HTERT RPE-1 (cell line): Measurements from ENCODE around the gene REEP1.

Experiments used
- in situ Hi-C: fragments of 300-500 bp; cut with MboI; formaldehyde crosslinking; loops from 4 replicates; pipeline ENCODE4 v1.14.3; 2020; ENCODE audit warnings: low sequenced_read_pairs

Gene REEP1

DNA sequence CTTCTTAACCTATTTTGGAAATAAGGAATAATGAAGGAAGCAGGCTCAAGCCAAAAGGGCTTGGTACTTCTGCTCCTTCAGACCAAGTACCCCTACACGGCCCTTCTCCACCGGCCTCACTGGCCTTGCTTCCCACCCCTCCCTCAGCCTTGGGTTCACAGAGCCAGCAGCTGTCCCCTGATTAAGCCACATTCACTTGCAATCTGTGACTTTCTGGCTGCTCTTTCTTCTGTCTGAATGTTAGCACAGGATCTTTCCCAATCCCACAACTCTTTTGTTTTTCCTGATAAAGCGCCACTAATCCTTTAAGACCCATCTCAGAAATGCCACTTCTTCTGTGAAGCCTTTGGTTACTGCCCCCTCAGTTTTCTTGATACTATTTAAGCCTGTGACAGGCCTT is 52.4 kb downstream of the REEP1 start:
- in situ Hi-C loops = no loop called here

DNA sequence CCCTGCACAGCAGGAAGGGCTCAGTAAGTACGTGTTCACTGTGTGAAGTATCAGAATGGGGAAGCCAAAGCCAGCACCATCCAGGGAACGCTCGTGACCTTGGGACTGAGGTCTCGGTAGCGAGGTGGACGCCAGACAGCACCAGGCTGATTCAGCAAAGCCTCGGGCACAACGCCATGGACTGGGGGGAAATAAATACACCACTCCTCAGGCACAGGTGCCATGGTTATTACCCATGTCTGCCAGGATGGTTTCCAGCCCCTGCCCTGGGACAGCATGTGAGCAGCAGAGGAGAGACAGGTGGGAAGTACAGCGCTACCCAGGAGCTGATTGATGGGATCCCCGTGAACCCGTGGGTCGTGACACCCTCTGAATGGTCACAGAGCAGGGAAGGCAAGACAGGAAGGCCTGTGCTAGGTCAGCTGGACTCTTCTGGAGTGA is 53.0 kb downstream of the REEP1 start:
- in situ Hi-C loops = no loop called here

DNA sequence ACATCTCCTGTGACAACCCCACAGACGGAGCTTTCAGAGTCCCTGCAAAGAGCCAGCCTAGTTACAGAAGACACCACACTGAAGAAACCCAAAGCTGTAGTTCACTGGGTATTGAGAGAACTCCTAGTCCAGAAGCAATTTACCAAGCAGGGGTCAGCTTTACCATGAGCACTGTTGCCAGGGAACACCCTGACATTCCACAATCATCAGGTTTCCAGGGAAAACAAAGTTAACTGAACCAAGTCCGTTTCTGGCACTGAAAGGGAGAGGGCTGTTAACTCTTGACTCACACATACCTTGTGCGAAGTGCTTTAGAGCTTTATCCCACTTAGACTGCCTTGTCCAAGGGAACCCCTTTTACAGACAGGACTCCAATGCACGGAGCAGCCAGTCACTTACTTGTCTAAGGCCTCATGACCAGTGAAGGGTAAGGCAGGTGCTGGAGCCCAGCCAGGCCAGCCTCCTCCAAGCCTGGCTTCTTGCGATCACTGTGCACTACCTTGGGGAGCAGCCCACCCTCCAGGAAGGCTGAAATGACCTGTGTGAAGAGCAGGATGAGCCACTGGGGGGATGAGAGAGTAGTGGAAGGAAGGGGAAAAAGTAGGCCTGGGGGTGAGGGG is 53.9 kb downstream of the REEP1 start:
- in situ Hi-C loops = no loop called here

DNA sequence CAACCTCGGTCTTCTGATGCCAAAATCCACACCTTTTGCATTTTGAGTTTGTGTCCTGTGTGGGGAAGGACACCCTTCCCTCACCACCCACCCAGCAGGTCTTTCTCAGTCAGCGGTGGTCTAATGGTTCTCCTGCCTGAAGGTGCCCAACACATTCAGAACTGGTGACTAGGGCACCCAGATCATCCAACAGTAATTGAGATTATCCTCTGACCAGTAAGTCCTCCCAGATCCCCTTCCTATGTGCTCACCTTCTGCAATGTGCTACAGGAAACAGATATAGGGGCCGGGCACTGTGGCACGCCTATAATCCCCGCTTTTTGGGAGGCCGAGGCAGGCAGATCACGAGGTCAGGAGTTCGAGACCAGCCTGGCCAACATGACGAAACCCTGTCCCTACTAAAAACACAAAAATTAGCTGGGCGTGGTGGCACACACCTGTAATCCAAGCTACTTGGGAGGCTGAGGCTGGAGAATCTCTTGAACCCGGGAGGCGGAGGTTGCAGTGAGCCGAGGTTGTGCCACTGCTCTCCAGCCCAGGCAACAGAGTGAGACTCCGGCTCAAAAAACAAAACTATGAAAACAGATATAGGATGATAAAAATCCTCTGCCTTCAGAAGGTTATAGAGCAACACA is 56.2 kb downstream of the REEP1 start:
- in situ Hi-C loops = no loop called here

DNA sequence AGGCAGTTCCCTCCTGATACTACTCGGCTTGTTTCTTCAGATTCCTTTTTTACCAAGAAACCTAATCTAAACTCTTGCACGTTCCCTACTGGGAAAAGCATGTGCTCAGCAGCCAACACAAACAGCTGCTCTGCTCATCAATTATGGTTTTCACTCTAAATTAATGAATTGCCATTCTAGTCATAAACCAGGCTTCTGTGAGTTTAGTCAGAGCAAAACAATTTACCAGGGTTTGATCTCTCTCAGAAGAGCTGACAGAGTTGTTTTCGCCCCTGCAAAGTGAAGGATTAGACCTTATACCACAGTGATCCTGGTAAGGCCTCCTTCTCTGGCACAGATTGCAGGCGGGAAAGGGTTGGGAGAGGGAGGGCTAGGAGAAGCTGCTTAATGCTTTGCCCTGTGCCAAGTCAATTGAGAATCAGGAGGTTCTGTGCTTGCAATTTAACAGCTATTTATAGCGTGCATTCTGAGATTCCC is 57.2 kb downstream of the REEP1 start:
- in situ Hi-C loops = no loop called here

DNA sequence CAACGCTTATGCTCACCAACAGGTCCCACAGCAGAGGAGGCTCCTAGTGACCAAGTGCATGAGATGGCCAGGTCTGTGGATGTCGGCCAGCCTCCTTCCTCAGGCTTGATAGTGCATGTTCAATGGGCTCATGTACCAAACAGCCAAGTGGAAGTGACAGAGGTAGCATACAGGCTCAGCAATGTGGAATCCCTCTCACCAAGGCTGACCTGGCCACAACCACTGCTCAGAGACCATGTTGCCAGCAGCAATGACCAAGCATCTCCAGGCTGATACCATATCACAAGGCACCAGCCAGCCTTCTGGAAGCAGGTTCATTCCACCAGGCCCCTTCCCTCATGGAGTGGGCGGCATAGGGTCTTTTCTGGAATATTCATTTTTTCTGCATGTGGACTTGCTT is 61.5 kb downstream of the REEP1 start:
- in situ Hi-C loops = no loop called here

DNA sequence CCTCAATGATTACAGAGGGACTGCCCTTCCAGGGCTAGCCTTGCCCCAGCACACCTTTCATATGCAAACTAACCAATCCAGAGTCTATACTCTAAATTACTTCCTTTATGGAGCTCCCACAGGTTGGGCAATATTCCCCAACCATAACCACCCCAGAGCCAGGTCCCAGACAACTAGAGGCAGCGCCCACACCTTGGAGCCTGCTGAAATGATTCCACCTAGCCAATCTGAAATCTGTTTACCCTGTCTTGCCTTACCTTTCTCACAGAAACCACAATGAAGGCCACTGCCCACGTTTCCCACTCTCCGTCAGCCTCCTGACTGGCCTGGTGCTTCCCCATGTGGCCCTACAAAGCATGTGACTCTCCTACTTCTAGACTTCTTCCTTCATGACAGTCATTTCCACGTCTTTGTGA is 62.0 kb downstream of the REEP1 start:
- in situ Hi-C loops = no loop called here

DNA sequence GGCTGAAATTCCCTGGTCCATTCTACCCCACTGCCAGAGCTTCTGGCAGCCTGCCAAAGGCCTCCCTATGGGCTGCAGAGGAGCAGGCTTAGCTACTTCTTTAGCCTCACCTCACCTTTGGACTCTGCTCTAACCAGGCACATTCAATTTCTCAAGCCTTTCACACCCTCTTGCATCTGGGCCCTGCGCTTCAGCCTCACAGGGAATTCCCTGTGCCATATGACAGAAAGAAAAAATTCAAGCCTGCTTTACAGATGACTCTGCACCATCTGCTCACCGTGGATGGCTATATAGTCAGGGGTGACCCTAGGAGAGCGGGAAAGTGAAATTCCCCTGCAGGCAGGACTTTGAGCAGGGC is 62.5 kb downstream of the REEP1 start:
- in situ Hi-C loops = no loop called here

DNA sequence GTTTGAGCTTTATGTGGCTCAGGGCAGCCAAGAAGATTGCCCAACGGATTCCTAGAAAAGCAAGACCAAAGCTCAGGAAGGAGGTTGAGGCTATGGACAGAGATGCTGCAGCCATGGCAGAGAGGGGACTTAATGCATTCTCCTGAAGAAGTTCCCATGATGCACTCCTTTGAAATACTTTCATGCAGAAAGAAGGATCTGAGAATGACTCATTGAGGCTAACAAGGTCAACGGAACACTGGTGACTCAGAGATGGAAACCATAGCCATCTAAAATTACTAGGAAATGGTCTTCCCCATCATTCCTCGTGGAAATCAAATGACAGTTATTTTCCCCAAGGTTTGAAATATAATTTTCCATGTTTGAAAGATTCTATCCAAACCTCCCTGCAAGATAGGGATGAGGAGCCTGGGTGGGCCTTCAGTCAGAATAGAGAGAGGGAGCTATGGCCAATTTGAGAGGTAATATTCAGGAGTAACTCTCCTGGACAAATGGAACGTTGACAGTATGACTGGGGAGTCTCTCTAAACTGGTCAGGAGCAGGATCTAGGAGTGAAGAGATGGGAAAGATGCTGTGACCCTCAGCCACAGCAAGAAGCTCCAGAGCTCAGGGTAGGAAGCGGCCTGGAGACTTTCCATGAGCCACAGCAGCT is 63.0 kb downstream of the REEP1 start:
- in situ Hi-C loops = no loop called here

DNA sequence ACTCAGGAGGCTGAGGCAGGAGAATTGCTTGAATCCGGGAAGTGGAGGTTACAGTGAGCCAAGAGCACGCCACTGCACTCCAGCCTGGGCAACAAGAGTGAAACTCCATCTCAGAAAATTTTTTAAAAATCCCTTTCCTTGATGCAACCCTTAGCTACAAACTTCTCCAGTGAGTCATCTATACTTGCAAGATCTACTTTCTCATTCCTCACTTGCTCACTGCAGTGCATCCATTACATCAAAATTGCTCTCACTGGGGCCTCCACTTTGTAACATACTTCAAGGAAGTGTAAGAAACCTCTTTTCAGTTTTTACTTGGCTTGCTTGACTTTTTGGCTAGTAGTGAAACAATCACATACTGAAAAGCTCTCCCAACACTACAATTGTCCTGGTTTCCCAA is 65.3 kb downstream of the REEP1 start:
- in situ Hi-C loops = no loop called here

DNA sequence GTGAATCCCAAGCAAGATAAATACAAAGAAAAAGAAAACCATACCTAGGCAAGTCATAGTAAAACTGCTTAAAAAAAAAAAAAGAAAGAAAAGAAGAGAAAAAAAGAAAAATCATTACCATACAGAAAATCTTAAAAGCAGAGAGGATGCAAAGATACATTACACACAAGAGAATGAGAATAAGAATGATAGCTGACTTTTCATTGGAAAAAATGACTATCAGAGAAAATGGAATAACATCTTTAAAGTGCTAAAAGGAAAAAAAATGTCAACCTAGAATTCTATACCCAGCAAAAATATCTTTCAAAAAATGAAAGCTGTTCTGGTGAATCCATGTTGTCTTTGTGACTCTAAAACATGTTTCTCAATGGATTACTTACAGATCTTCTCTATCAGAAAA is 66.2 kb downstream of the REEP1 start:
- in situ Hi-C loops = no loop called here

DNA sequence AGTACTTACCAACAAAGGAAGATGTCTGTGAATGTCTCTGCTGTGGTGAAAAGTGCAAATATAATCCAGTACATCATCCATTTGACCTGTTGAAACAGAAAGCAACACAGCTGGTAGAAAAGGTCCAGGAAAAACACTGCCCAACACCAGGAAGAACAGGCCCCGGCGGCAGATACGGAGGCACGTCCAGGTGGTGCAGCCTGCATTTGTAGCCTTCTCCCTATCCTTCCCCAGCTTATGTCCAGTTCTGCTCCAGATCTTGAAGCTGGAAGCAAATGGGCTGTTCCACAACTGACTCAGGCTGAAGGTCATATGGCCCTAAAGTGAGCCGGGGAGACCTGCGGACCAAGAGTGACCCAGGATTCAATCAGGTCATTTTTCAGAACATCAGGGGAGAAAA is 73.5 kb downstream of the REEP1 start:
- in situ Hi-C loops = no loop called here

DNA sequence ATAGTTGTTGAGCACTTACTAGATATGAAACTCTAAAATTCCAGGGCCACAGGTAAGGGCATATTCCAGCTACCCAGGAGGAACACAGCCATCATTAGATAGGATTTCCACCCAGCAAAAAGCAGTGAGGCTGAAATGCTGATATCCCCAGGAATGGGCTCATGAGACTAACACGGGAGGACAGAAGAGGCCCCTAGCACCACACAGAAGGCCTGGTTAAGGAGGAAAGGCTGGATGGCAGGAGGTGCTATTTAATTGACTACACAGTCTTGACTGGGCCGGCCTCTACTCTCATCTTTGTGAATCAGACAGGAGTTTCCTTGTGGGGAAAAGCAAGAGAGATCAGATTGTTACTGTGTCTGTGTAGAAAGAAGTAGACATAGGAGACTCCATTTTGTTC is 76.4 kb downstream of the REEP1 start:
- in situ Hi-C loops = no loop called here

DNA sequence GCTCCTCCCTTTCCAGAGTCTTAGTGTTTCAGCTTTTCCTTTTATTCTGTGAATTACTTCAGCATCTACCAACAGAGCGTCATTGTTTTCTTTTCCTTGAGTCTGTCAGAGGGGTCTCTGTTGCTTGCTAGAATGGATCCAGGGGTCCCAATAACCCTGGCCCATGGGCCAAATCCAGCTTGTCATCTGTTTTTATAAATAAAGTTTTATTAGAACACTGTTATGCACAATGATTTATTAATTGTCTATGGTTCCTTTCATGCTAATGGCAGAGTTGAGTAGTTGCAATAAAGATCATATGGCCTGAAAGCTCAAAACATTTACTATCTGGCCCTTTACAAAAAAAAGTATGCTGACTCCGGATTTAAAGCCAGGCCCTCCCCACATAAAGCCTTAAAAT is 79.3 kb downstream of the REEP1 start:
- in situ Hi-C loops = no loop called here

DNA sequence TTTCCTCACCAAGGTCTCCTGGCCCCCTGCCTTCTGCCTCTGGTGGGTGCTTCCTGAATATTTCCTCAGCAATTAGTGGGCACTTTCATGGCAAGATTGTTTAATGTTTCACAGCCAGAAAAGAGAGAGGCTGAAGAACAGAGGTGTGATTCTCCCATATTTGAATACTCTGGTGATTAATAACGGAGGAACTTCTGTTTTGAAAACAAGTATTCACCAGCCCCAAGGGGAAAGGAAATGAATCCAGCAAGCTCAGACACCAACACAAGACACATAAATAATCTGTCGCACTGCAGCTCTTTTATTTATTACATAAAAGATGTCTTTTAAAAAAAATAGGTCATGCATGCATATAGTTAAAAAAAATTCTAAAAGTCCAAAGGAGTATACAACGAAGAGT is 80.4 kb downstream of the REEP1 start:
- in situ Hi-C loops = no loop called here

DNA sequence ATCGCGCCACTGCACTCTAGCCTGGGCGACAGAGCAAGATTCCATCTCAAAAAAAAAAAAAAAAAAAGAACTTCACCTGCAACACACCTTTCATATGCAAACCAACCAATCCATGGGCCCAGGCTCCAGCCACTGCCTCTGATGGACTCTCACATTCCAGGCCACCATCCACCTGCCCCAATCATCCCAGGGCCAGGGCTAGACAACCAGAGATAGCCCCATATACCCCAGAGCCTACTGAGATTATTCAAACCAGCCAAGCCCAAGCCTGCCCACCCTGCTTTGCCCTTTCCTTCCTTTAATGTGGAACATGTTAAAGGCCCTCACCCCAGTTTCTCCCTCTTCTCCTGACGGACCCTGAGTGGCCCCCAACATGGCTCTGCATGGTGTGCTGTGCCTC is 81.1 kb downstream of the REEP1 start:
- in situ Hi-C loops = no loop called here

DNA sequence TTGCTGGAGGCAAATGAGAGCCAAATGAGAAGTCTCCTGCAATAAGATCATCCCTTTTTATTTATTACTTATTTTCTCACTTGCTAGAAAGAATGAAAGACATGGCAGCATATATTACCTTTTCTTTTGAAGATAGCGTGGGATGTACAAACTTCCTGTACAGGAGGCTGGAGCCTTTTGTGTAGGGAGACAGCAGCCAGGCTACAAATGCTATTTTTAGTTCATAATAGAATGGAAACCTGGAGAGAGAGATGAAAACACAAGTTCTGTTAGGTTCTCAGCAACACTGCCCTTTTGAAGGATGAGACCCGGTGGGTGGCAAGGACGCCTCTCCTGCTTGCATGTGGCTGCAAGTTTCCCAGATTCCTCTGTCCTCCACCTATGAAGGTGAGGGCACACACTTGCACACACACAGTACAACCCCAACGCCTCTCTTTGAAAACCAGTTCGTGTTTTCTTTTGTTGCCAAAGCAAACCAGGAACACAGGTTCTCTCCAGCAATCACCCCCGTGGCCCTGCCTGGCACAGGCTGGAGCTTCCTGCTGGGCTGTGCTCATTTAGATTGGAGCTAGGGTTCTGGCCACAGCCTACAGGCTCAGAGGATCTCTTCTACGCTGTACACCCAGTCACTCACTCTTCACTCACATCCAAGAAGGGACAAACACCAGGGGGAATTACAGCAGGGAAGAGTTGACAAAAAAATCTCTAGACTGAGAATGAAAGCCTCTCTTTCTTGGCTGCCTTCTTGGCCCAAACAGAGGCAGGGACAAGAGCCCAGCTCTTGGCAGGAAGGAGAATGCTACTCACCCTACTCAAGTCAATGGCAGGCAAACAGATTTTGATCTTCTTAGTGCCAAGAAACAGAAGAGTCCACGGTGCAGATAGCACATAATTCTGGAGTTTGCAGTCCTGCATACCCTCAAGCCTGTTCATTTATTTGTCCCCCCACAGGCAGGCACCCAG is 82.6 kb downstream of the REEP1 start:
- in situ Hi-C loops = no loop called here

DNA sequence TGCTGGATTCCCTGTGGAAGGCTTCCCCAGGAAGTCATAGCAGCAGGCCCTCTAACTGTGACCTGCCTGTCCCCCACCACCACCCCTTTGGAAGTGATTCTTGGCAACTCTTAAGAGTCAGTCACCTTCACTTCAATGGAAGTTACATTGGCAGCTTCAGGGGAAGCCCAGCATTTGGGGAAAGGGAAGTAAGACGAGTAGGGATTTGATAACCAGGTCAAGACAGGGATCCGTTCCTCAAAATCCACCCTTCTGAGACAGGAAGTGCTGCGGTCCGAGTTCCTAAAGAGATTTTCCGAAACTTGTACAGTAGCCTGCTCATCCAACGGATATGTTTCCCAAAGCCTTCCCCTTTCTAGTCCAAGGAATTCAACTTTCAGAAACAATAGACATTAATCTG is 84.0 kb downstream of the REEP1 start:
- in situ Hi-C loops = no loop called here

DNA sequence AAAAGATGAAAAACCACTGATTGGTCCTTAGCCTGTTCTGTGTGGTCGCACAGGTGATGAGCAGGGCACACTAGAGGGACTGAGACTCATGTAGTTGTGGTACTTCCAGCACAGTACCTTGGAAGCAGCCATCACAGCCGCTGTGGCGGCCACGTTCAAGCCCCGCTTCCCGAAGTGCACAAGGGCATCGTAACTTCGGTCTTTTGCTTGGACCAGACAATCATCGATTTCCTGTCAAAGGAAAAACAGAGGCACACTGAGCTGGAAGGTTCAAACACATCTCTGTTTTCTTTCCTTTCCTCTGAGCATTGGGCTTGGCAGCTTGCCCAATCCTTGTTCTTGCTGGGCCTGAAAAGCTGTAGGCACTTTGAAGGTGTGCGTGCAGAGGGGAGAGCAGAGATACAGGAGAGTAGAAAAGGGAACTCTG is 85.6 kb downstream of the REEP1 start:
- in situ Hi-C loops = no loop called here

DNA sequence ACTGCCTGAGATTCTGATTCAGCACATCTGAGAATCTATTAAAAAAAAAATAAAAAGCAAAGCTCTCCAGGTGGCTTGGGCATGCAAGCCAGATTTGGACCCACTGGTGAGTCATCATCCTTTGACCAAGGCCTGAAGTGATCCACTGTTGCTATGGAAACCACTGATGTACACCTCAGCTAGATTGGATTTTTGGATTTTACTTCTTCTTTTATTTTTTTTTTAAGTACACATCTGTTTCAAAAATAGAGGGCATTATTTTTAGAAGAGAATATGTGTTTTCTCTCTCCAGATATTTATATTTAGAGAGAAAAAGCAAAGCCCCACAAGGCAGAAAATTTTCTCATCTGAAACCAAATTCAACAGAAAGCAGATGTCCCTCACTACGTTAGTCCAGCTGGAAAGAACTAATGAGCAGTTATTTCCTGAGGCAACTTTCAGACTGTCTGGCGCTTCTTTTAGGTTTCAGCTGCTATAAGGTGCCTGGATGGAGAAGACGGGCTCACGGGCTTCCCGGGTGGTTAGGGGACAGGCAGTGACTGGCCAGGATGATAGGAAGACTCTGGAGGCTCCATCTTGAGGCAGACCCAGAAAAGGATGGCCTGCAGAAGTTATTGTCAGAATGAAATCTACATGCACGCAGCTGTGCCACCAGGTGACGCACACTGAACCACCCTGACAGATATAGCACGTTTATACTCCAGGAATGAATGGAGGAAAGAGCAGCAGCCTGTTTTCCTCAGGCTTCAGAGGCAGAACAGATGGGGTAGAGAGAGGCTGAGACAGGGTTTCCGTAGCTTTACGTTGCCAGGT is 87.6 kb downstream of the REEP1 start:
- in situ Hi-C loops = no loop called here
